ENCODE results near the gene UBL3.

Gene UBL3

DNA sequence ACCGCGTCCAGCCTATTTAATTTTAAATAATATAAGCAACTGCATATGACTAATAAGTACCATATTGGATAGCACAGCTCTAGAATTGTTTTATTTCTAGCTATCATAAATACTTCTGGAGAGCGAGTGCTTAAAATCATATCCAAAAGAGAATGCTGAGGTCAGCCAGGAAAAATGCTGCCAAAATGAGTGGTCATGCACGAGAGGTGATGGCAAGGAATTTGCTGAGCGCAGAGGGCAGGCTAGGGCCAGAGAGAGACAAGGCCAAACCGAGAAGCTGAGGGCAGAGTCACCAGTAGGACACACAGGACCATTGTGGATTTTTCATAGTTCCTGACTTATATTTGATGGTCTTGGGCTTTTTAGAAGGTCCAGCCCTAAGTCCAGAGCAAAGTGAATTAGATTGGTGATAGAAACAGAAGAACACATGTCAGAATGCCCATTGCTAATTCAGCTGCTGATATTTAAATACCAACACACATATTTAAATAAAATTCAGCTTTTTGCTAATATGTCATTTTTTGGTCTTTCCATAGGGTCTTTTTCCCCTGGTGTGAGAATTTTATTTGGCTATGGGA lies 33.6 kb upstream of the UBL3 start:
- no peak overlapping the region for H3K4me3 ChIP-seq (ENCODE audit: low read depth, low read length)
- no peak for DNase-seq (ENCODE audit: low read depth)
- TF ChIP-seq CTCF (IDR thresholded peaks at IDR 0.05; ENCODE audit: low read depth, low read length) (no peak), MYC (IDR thresholded peaks at IDR 0.05; ENCODE audit: low read depth, low read length) (no peak), POLR2A (IDR thresholded peaks at IDR 0.05; ENCODE audit: extremely low read depth, insufficient read length) (no peak)
- TF ChIP-seq, protein P1, sequence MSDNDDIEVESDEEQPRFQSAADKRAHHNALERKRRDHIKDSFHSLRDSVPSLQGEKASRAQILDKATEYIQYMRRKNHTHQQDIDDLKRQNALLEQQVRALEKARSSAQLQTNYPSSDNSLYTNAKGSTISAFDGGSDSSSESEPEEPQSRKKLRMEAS (IDR thresholded peaks at IDR 0.05; ENCODE audit: low read depth, low read length), result no peak

- no peak overlapping the region for H3K4me3 ChIP-seq (ENCODE audit: low read depth, low read length)
- TF ChIP-seq MYC (IDR thresholded peaks at IDR 0.05; ENCODE audit: low read depth, low read length) (no peak), CTCF (IDR thresholded peaks at IDR 0.05; ENCODE audit: low read depth, low read length) (no peak), POLR2A (IDR thresholded peaks at IDR 0.05; ENCODE audit: extremely low read depth, insufficient read length) (no peak)
- TF ChIP-seq, protein P1 (IDR thresholded peaks at IDR 0.05; ENCODE audit: low read depth, low read length), result no peak
- no peak for DNase-seq (ENCODE audit: low read depth)
These were observed 31.7 kb upstream of the UBL3 start for GRCh38 chr13:29882076-29882475.

DNA sequence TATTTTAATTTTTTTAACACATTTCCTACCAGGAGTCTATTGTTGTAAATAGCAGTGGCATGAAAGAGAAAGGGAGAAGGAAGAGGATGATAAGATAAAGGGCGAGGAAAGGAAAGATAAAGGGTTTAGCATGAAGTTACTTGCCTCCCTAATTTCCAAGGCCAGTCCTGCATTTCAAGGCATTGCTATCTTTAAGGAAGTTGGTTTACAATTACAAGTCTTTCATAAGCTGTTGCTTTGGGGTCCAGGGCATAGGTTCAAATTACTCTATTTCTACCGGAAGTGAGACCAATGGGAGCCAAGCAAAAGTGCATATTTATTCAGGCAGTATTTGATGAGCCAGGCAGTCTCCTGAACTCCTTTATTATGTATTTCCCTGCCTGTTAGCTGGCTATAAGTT lies 27.7 kb upstream of the UBL3 start:
- TF ChIP-seq POLR2A (IDR thresholded peaks at IDR 0.05; ENCODE audit: extremely low read depth, insufficient read length), result no peak
- TF ChIP-seq MYC (IDR thresholded peaks at IDR 0.05; ENCODE audit: low read depth, low read length), result no peak
- TF ChIP-seq, protein P1 (IDR thresholded peaks at IDR 0.05; ENCODE audit: low read depth, low read length), result no peak
- no peak for TF ChIP-seq CTCF (IDR thresholded peaks at IDR 0.05; ENCODE audit: low read depth, low read length)
- H3K4me3 ChIP-seq (ENCODE audit: low read depth, low read length), result no peak overlapping the region
- no peak for DNase-seq (ENCODE audit: low read depth)

- no peak overlapping the region for H3K4me3 ChIP-seq (ENCODE audit: low read depth, low read length)
- TF ChIP-seq POLR2A (IDR thresholded peaks at IDR 0.05; ENCODE audit: extremely low read depth, insufficient read length), result no peak
- TF ChIP-seq, protein P1 (IDR thresholded peaks at IDR 0.05; ENCODE audit: low read depth, low read length), result no peak
- no peak for TF ChIP-seq MYC (IDR thresholded peaks at IDR 0.05; ENCODE audit: low read depth, low read length)
- TF ChIP-seq CTCF (IDR thresholded peaks at IDR 0.05; ENCODE audit: low read depth, low read length), result no peak
- DNase-seq (ENCODE audit: low read depth), result no peak
These were observed 27.1 kb upstream of the UBL3 start for GRCh38 chr13:29877456-29878078.

DNA sequence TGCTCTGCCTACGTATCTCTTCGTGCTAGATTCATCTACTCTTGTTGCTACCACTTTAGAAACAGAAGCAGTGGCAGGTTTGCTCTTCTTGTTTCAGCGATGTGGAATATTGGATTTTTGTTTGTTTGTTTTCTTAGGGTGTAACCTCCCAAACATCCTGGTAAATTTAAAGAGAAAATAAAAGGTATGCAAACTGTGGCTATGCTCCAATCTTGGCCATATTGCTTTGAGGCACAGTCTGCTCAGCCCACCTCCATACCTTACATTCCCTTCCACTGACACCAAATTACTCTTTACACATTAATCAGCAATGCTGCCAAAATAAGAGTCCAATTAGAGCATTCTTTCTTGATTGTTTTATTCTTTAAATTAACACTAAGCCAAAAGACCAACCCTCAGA lies 25.2 kb upstream of the UBL3 start:
- no peak overlapping the region for H3K4me3 ChIP-seq (ENCODE audit: low read depth, low read length)
- DNase-seq (ENCODE audit: low read depth), result no peak
- TF ChIP-seq MYC (IDR thresholded peaks at IDR 0.05; ENCODE audit: low read depth, low read length), result no peak
- TF ChIP-seq CTCF (IDR thresholded peaks at IDR 0.05; ENCODE audit: low read depth, low read length), result no peak
- TF ChIP-seq, protein P1 (IDR thresholded peaks at IDR 0.05; ENCODE audit: low read depth, low read length), result no peak
- TF ChIP-seq POLR2A (IDR thresholded peaks at IDR 0.05; ENCODE audit: extremely low read depth, insufficient read length), result no peak
